ENCODE data around the gene PDIA6. TPM values are rescaled to one million over a fixed set of nuclear protein-coding genes. Genes with fewer than 3 reads are reported as not detected.

Gene PDIA6
- total RNA-seq, 1 experiment from 2014 or later = 314 TPM

DNA sequence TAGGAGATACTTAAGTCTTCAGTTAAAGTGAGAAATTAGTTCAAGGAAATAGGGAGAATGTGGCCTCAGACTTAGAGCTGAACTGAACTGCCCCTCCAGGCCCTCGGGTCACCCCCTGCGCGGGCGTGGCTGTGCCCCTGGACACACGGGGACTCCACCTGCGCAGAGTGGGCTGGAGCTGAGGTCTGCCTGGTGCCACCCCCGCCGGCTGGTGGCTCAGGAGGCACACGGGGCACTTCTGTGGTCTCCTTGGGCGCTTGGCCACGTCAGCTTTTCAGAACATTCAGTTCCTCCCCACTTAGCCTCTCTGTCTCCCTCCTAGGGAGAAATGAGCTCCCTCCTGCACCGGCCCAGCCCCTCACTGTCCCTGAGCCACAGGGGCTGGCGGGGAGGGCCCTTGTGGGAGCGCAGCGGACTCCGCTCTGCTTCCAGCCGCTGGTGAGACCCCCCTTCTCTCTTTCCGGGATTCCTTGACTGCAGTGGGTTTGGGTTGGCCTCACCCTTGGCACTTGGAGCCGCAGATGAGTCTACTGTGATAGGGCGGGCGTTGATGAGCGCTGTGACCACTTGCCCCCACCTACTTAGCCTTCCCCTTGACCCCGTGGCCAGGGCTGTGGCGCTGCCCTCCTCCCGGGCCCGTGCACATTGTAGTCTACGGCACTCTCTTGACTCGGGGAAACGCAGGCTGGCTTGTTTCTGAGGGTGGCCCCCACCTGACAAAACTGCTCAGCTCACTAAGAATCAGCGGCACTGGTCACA is 18.2 kb upstream of the PDIA6 start:
- no peaks in the 10 kb centered on the region for H3K4me1 ChIP-seq (ENCODE audit: insufficient read depth, low read length, poor library complexity, severe bottlenecking)
- H3K36me3 ChIP-seq (ENCODE audit: insufficient read depth, low read length, poor library complexity, severe bottlenecking) = no peaks in the 10 kb centered on the region
- H3K27ac ChIP-seq (ENCODE audit: low read depth, low read length, poor library complexity, severe bottlenecking) = no peak overlapping the region
- no peak overlapping the region for H3K4me3 ChIP-seq (ENCODE audit: low read depth, low read length, poor library complexity, severe bottlenecking)
- ChIA-PET POLR2A (ENCODE audit: low non-redundant PET) (no interaction called here), CTCF (no interaction called here)
- no TSS peak for BruUV-seq (replicated peaks)
- TF ChIP-seq, protein P1, sequence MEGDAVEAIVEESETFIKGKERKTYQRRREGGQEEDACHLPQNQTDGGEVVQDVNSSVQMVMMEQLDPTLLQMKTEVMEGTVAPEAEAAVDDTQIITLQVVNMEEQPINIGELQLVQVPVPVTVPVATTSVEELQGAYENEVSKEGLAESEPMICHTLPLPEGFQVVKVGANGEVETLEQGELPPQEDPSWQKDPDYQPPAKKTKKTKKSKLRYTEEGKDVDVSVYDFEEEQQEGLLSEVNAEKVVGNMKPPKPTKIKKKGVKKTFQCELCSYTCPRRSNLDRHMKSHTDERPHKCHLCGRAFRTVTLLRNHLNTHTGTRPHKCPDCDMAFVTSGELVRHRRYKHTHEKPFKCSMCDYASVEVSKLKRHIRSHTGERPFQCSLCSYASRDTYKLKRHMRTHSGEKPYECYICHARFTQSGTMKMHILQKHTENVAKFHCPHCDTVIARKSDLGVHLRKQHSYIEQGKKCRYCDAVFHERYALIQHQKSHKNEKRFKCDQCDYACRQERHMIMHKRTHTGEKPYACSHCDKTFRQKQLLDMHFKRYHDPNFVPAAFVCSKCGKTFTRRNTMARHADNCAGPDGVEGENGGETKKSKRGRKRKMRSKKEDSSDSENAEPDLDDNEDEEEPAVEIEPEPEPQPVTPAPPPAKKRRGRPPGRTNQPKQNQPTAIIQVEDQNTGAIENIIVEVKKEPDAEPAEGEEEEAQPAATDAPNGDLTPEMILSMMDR (conservative IDR thresholded peaks at IDR 0.05; ENCODE audit: low read depth, low read length) = no peak
- TF ChIP-seq EZH2 (IDR thresholded peaks at IDR 0.05; ENCODE audit: borderline replicate concordance, low read depth, low read length, poor library complexity, severe bottlenecking) = no peak
- no peaks in the 10 kb centered on the region for H3K9me3 ChIP-seq (ENCODE audit: low read depth, low read length, poor library complexity, severe bottlenecking)
- DNase-seq (ENCODE audit: low spot score) = no peak
- intact Hi-C loops (cut with micrococcal nuclease; ENCODE audit: unreplicated experiment) = loop anchor here (5.0 to 10.0 kb wide), 2 partner anchors 81 to 614 kb away; partner anchors contain the start of gene KCNF1
- H3K27me3 ChIP-seq (replicated peaks; ENCODE audit: insufficient read depth, low read depth, low read length, poor library complexity) = peaks cover 5% of the 10 kb centered on the region

DNA sequence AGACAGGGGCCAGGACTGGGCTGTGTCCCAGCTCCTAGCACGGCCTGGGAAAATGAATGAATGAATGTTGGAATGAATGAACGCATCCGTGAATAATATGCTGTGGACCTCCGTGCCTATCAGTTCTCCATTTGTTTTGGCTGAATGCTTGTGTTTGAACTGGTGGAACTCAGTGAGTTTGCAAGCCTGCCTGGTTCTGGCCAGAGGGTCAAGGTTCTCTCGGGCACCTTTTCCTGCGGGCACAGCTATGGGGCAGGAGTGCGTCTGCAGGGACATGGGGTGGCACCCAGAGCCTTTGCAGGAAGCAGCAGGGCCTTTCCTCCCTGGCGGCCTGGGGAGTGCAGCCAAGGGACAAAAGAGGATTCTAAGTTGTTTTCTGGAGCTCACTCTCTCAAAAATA is 17.6 kb upstream of the PDIA6 start:
- Histone ChIP-seq H3K27me3 (replicated peaks; ENCODE audit: insufficient read depth, low read depth, low read length, poor library complexity) (peaks cover 5% of the 10 kb centered on the region), H3K9me3 (ENCODE audit: low read depth, low read length, poor library complexity, severe bottlenecking) (no peaks in the 10 kb centered on the region), H3K36me3 (ENCODE audit: insufficient read depth, low read length, poor library complexity, severe bottlenecking) (no peaks in the 10 kb centered on the region), H3K4me1 (ENCODE audit: insufficient read depth, low read length, poor library complexity, severe bottlenecking) (no peaks in the 10 kb centered on the region), H3K4me3 (ENCODE audit: low read depth, low read length, poor library complexity, severe bottlenecking) (no peak overlapping the region), H3K27ac (ENCODE audit: low read depth, low read length, poor library complexity, severe bottlenecking) (no peak overlapping the region)
- POLR2A ChIA-PET (ENCODE audit: low non-redundant PET) = no interaction called here
- BruUV-seq (replicated peaks) = no TSS peak
- TF ChIP-seq EZH2 (IDR thresholded peaks at IDR 0.05; ENCODE audit: borderline replicate concordance, low read depth, low read length, poor library complexity, severe bottlenecking) = no peak
- DNase-seq (ENCODE audit: low spot score) = no peak
- CTCF ChIA-PET = no interaction called here
- intact Hi-C loops (cut with micrococcal nuclease; ENCODE audit: unreplicated experiment) = loop anchor here (5.0 to 10.0 kb wide), 2 partner anchors 82 to 615 kb away; partner anchors contain the start of gene KCNF1

DNA sequence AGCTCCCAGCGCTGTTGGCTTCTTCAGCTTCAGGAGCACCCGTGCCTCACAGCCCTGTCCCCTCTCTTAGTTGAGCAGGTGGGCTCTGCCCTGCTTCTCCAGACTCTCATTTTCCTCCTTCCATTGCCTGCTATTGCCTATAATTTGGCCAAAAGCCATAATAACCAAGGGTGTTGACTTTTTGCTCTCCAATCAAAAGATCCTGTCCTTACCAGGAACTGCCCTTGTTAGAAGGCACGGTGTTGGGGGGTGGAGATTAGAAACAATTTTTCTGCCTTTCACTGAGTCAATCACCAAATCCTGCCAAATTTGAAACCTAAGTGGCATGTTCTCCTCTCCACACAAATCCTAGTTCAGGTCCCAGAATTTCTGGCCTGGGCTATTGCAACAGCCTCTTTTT is 16.7 kb upstream of the PDIA6 start:
- BruUV-seq (replicated peaks) = no TSS peak
- no peak for DNase-seq (ENCODE audit: low spot score)
- Histone ChIP-seq H3K4me3 (ENCODE audit: low read depth, low read length, poor library complexity, severe bottlenecking) (no peak overlapping the region), H3K27ac (ENCODE audit: low read depth, low read length, poor library complexity, severe bottlenecking) (no peak overlapping the region), H3K36me3 (ENCODE audit: insufficient read depth, low read length, poor library complexity, severe bottlenecking) (no peaks in the 10 kb centered on the region), H3K9me3 (ENCODE audit: low read depth, low read length, poor library complexity, severe bottlenecking) (no peaks in the 10 kb centered on the region), H3K27me3 (replicated peaks; ENCODE audit: insufficient read depth, low read depth, low read length, poor library complexity) (peaks cover 5% of the 10 kb centered on the region), H3K4me1 (ENCODE audit: insufficient read depth, low read length, poor library complexity, severe bottlenecking) (no peaks in the 10 kb centered on the region)
- no peak for TF ChIP-seq EZH2 (IDR thresholded peaks at IDR 0.05; ENCODE audit: borderline replicate concordance, low read depth, low read length, poor library complexity, severe bottlenecking)
- TF ChIP-seq, protein P1 (conservative IDR thresholded peaks at IDR 0.05; ENCODE audit: low read depth, low read length) = no peak
- intact Hi-C loops (cut with micrococcal nuclease; ENCODE audit: unreplicated experiment) = no loop called here
- POLR2A ChIA-PET (ENCODE audit: low non-redundant PET) = no interaction called here
- CTCF ChIA-PET = no interaction called here

DNA sequence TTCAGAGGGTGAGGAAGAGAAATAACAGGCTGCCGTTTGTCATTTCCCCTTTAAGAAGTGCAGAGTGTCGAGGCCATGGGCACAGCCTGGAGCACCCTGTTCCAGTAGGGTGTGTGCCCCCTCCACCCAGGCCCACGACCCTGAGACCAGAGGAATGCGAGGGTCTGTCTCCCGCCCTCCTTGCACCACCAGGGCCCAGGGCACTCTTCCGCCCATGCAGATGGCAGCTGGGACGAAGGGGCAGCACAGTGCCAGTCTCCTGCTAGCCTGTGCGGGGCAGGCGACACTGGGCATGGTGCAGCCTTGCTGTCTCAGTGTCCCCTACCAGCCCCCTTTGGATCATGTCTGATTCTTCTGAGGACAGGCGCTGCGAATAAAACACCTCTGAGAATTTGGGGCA is 15.8 kb upstream of the PDIA6 start:
- no TSS peak for BruUV-seq (replicated peaks)
- intact Hi-C loops (cut with micrococcal nuclease; ENCODE audit: unreplicated experiment) = no loop called here
- no peak overlapping the region for H3K4me3 ChIP-seq (ENCODE audit: low read depth, low read length, poor library complexity, severe bottlenecking)
- H3K36me3 ChIP-seq (ENCODE audit: insufficient read depth, low read length, poor library complexity, severe bottlenecking) = no peaks in the 10 kb centered on the region
- no peaks in the 10 kb centered on the region for H3K4me1 ChIP-seq (ENCODE audit: insufficient read depth, low read length, poor library complexity, severe bottlenecking)
- TF ChIP-seq, protein P1 (conservative IDR thresholded peaks at IDR 0.05; ENCODE audit: low read depth, low read length) = no peak
- DNase-seq (ENCODE audit: low spot score) = no peak
- no peaks in the 10 kb centered on the region for H3K9me3 ChIP-seq (ENCODE audit: low read depth, low read length, poor library complexity, severe bottlenecking)
- CTCF ChIA-PET = no interaction called here
- no peak overlapping the region for H3K27ac ChIP-seq (ENCODE audit: low read depth, low read length, poor library complexity, severe bottlenecking)
- POLR2A ChIA-PET (ENCODE audit: low non-redundant PET) = no interaction called here
- H3K27me3 ChIP-seq (replicated peaks; ENCODE audit: insufficient read depth, low read depth, low read length, poor library complexity) = peaks cover 5% of the 10 kb centered on the region

Measured in A673 (cell line).